ENCODE data around the gene EML1.

Gene EML1

GRCh38 chr14:99807413-99808153 is 14.4 kb downstream of the EML1 start:
- no peak for DNase-seq

GRCh38 chr14:99808154-99808505 is 14.9 kb downstream of the EML1 start:
- no peak for DNase-seq

- DNase-seq = no peak
These were observed 15.3 kb downstream of the EML1 start for GRCh38 chr14:99808515-99808914.

GRCh38 chr14:99809360-99809759 is 16.1 kb downstream of the EML1 start:
- DNase-seq = no peak

GRCh38 chr14:99809859-99810558 is 16.8 kb downstream of the EML1 start:
- DNase-seq = no peak

GRCh38 chr14:99810559-99810874 is 17.3 kb downstream of the EML1 start:
- no peak for DNase-seq

- DNase-seq = no peak
These were observed 19.0 kb downstream of the EML1 start for GRCh38 chr14:99812096-99812750.

GRCh38 chr14:99812892-99813291 is 19.7 kb downstream of the EML1 start:
- DNase-seq = no peak

- DNase-seq = no peak
These were observed 22.5 kb downstream of the EML1 start for GRCh38 chr14:99815696-99816095.

- DNase-seq = no peak
These were observed 23.0 kb downstream of the EML1 start for GRCh38 chr14:99816217-99816616.

- DNase-seq = no peak
These were observed 23.4 kb downstream of the EML1 start for GRCh38 chr14:99816642-99817041.

- DNase-seq = no peak
These were observed 24.1 kb downstream of the EML1 start for GRCh38 chr14:99817331-99817730.

- DNase-seq = no peak
These were observed 25.4 kb downstream of the EML1 start for GRCh38 chr14:99818503-99819036.

- DNase-seq = no peak
These were observed 26.3 kb downstream of the EML1 start for GRCh38 chr14:99819514-99819913.

- no peak for DNase-seq
These were observed 27.6 kb downstream of the EML1 start for GRCh38 chr14:99820702-99821331.

- DNase-seq = no peak
These were observed 28.6 kb downstream of the EML1 start for GRCh38 chr14:99821519-99822508.

- DNase-seq = no peak
These were observed 29.7 kb downstream of the EML1 start for GRCh38 chr14:99822800-99823455.

- no peak for DNase-seq
These were observed 31.6 kb downstream of the EML1 start for GRCh38 chr14:99824776-99825175.

- DNase-seq = no peak
These were observed 36.2 kb downstream of the EML1 start for GRCh38 chr14:99829450-99829849.

- DNase-seq = no peak
These were observed 38.1 kb downstream of the EML1 start for GRCh38 chr14:99831303-99831702.

- no peak for DNase-seq
These were observed 38.9 kb downstream of the EML1 start for GRCh38 chr14:99831903-99832685.

Data from GDM1 (cell line).